Measurements from ENCODE around the gene BCAS1. TPM values are rescaled to one million over a fixed set of nuclear protein-coding genes. Genes with fewer than 3 reads are reported as not detected.

BCAS1 gene
- total and polyA plus RNA-seq, 2 donors (not counting 1 experiment from before 2014, with no cell fraction given): 0.97 to 1.1 TPM

DNA sequence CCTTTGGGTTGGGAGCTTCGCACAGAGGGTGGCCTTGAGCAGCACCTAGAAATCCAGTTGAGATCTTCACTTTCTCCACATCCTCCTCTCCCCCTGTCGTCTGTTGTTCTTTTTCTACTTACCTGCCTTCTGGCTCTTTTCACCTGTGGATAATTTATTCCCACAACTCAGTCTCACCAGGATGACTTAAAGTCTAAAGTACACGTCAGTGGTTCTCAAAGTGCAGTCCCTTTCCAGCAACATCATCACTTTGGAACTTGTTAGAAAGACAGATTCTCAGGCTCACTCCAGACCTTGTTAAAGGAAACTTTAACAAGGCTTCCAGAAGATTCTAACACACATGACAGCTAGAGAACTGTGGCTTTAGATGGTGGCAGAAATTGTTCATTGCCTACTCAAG lies 27.7 kb upstream of the BCAS1 start:
- Histone ChIP-seq H3K79me2 (ENCODE audit: control insufficient read depth, insufficient read depth, low read length) (no peaks in the 10 kb centered on the region), H3K9ac (ENCODE audit: low read length) (no peak overlapping the region), H3K4me3 (ENCODE audit: control extremely low read depth in 1 of 5, extremely low read depth in 1 of 5, insufficient read depth in 1 of 5, low read depth in 2 of 5, low read length in 4 of 5) (no peak overlapping the region), H3K27me3 (replicated peaks in 1 of 4; ENCODE audit: control extremely low read depth in 1 of 4, control insufficient read depth in 3 of 4, insufficient read depth in 4 of 4, low read length in 3 of 4) (peaks cover 0 to 3% (median under 1%) of the 10 kb centered on the region in 4 experiments), H3K27ac (ENCODE audit: low read length in 2 of 2) (no peak overlapping the region), H2AFZ (ENCODE audit: insufficient read depth, low read depth, low read length, poor library complexity, severe bottlenecking) (no peak overlapping the region), H3K4me2 (replicated peaks; ENCODE audit: low read depth, low read length, poor library complexity, severe bottlenecking) (no peak overlapping the region), H4K20me1 (ENCODE audit: control insufficient read depth, insufficient read depth, low read length, poor library complexity, severe bottlenecking) (no peaks in the 10 kb centered on the region), H3K9me3 (ENCODE audit: control extremely low read depth in 1 of 3, control insufficient read depth in 2 of 3, insufficient read depth in 1 of 3, low read length in 2 of 3) (no peaks in the 10 kb centered on the region), H3K36me3 (replicated peaks in 1 of 2; ENCODE audit: control extremely low read depth in 1 of 2, control insufficient read depth in 1 of 2, extremely low read depth in 1 of 2, insufficient read depth in 2 of 2, low read length in 1 of 2) (no peaks in the 10 kb centered on the region), H3K4me1 (ENCODE audit: control insufficient read depth in 2 of 2, insufficient read depth in 2 of 2, low read length in 2 of 2) (no peaks in the 10 kb centered on the region)
- no peak overlapping the region for H3K4me3 Mint-ChIP-seq
- TF ChIP-seq EZH2 (IDR thresholded peaks at IDR 0.05; ENCODE audit: borderline replicate concordance, insufficient read depth, low read depth, low read length, poor library complexity, severe bottlenecking): no peak
- TF ChIP-seq, protein P1, sequence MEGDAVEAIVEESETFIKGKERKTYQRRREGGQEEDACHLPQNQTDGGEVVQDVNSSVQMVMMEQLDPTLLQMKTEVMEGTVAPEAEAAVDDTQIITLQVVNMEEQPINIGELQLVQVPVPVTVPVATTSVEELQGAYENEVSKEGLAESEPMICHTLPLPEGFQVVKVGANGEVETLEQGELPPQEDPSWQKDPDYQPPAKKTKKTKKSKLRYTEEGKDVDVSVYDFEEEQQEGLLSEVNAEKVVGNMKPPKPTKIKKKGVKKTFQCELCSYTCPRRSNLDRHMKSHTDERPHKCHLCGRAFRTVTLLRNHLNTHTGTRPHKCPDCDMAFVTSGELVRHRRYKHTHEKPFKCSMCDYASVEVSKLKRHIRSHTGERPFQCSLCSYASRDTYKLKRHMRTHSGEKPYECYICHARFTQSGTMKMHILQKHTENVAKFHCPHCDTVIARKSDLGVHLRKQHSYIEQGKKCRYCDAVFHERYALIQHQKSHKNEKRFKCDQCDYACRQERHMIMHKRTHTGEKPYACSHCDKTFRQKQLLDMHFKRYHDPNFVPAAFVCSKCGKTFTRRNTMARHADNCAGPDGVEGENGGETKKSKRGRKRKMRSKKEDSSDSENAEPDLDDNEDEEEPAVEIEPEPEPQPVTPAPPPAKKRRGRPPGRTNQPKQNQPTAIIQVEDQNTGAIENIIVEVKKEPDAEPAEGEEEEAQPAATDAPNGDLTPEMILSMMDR (IDR thresholded peaks at IDR 0.05): no peak
- ChIA-PET POLR2A (no interaction called here), CTCF (interaction anchor here (1.4 to 3.4 kb wide), 4 partner anchors 9 to 550 kb away, joined by 5 to 19 read pairs (median 5); no protein-coding TSS in a partner anchor)
- H3K27me3 Mint-ChIP-seq: peaks cover 14% of the 10 kb centered on the region
- H3K27ac Mint-ChIP-seq: no peak overlapping the region
- no peaks in the 10 kb centered on the region for H3K9me3 Mint-ChIP-seq (ENCODE audit: insufficient read depth)
- no peaks in the 10 kb centered on the region for H3K4me1 Mint-ChIP-seq
- DNase-seq (no peak), ATAC-seq (ENCODE audit: low read depth) (no peak)
- 96% methylated on average over 3 of the region's 3 CpGs for WGBS (ENCODE audit: insufficient coverage)
- intact Hi-C loops (cut with micrococcal nuclease): no loop called here

DNA sequence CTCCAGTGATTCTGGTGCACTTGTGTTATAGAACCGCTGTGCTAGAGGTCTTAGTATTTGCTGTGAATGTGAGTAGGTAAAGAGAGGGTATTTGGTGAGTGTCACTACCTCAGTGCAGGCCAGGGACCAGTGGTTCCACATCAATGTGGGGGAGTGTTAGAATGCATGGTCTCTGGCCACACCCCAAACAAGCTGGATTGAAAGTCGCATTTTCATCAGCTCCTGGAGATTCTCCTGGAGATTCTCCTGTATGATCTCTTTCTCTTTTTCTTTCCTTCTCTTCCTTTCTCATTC lies 26.8 kb upstream of the BCAS1 start:
- H3K4me2 ChIP-seq (replicated peaks; ENCODE audit: low read depth, low read length, poor library complexity, severe bottlenecking): no peak overlapping the region
- no peak overlapping the region for H2AFZ ChIP-seq (ENCODE audit: insufficient read depth, low read depth, low read length, poor library complexity, severe bottlenecking)
- peaks cover 0 to 3% (median under 1%) of the 10 kb centered on the region in 4 experiments for H3K27me3 ChIP-seq (replicated peaks in 1 of 4; ENCODE audit: control extremely low read depth in 1 of 4, control insufficient read depth in 3 of 4, insufficient read depth in 4 of 4, low read length in 3 of 4)
- Mint-ChIP-seq H3K27me3 (peaks cover 13% of the 10 kb centered on the region), H3K27ac (no peak overlapping the region), H3K4me1 (no peaks in the 10 kb centered on the region), H3K4me3 (no peak overlapping the region), H3K9me3 (ENCODE audit: insufficient read depth) (no peaks in the 10 kb centered on the region)
- ATAC-seq (ENCODE audit: low read depth) (no peak), DNase-seq (no peak)
- H3K4me1 ChIP-seq (ENCODE audit: control insufficient read depth in 2 of 2, insufficient read depth in 2 of 2, low read length in 2 of 2): no peaks in the 10 kb centered on the region
- ChIA-PET POLR2A (no interaction called here), CTCF (interaction anchor here (0.6 to 3.4 kb wide), 8 partner anchors 10 to 551 kb away, joined by 3 to 19 read pairs (median 4); no protein-coding TSS in a partner anchor)
- TF ChIP-seq, protein P1 (IDR thresholded peaks at IDR 0.05): no peak
- no peak for TF ChIP-seq EZH2 (IDR thresholded peaks at IDR 0.05; ENCODE audit: borderline replicate concordance, insufficient read depth, low read depth, low read length, poor library complexity, severe bottlenecking)
- no peak overlapping the region for H3K9ac ChIP-seq (ENCODE audit: low read length)
- no peaks in the 10 kb centered on the region for H3K36me3 ChIP-seq (replicated peaks in 1 of 2; ENCODE audit: control extremely low read depth in 1 of 2, control insufficient read depth in 1 of 2, extremely low read depth in 1 of 2, insufficient read depth in 2 of 2, low read length in 1 of 2)
- H3K27ac ChIP-seq (ENCODE audit: low read length in 2 of 2): no peak overlapping the region
- H3K79me2 ChIP-seq (ENCODE audit: control insufficient read depth, insufficient read depth, low read length): no peaks in the 10 kb centered on the region
- no peaks in the 10 kb centered on the region for H3K9me3 ChIP-seq (ENCODE audit: control extremely low read depth in 1 of 3, control insufficient read depth in 2 of 3, insufficient read depth in 1 of 3, low read length in 2 of 3)
- 83% methylated on average over 1 of the region's 2 CpGs for WGBS (ENCODE audit: insufficient coverage)
- H4K20me1 ChIP-seq (ENCODE audit: control insufficient read depth, insufficient read depth, low read length, poor library complexity, severe bottlenecking): no peaks in the 10 kb centered on the region
- intact Hi-C loops (cut with micrococcal nuclease): loop anchor here (2.0 kb wide), 1 partner anchor 550 kb away; no protein-coding TSS in a partner anchor
- H3K4me3 ChIP-seq (ENCODE audit: control extremely low read depth in 1 of 5, extremely low read depth in 1 of 5, insufficient read depth in 1 of 5, low read depth in 2 of 5, low read length in 4 of 5): no peak overlapping the region

Data from B cell (primary cell).